Measurements from ENCODE around the gene DVL2. TPM values are rescaled to one million over a fixed set of nuclear protein-coding genes. Genes with fewer than 3 reads are reported as not detected.

Gene DVL2
- total RNA-seq = 62.4 and 66.6 TPM in 2 replicates

GRCh38 chr17:7234083-7234951 lies at the start of gene DVL2:
TSS of gene DVL2 (minus strand) at chr17:7234517. CDS start at chr17:7234262, 255 bp downstream.

GRCh38 chr17:7281074-7281952 lies 47.0 kb upstream of the DVL2 start, which contains the start of gene SLC2A4:
TSS of gene SLC2A4 (plus strand) at chr17:7281718. CDS start at chr17:7281935, 217 bp downstream.

GRCh38 chr17:7262192-7262934 lies 28.0 kb upstream of the DVL2 start, which contains the start of gene CLDN7:
TSS of gene CLDN7 (minus strand) at chr17:7262478. CDS start at chr17:7262043, 435 bp downstream.

GRCh38 chr17:7252176-7253043 lies 18.1 kb upstream of the DVL2 start, which contains the start of gene ELP5:
TSS of gene ELP5 (plus strand) at chr17:7252215. CDS start at chr17:7252551, 336 bp downstream.

GRCh38 chr17:7251661-7252175 lies 17.4 kb upstream of the DVL2 start, which contains the start of gene CTDNEP1:
TSS of gene CTDNEP1 (minus strand) at chr17:7251734. CDS start at chr17:7251296, 438 bp downstream.

GRCh38 chr17:7241783-7242716 lies 7.7 kb upstream of the DVL2 start, which contains the start of gene GABARAP:
TSS of gene GABARAP (minus strand) at chr17:7242449. CDS start at chr17:7242330, 119 bp downstream.

GRCh38 chr17:7239091-7240027 lies 5.0 kb upstream of the DVL2 start, which contains the start of gene PHF23:
TSS of gene PHF23 (minus strand) at chr17:7239457. CDS start at chr17:7239279, 178 bp downstream.

GRCh38 chr17:7219812-7220592 lies 14.3 kb downstream of the DVL2 start, which contains the start of the genes ACADVL and DLG4:
TSS of gene ACADVL (plus strand) at chr17:7219938. CDS start at chr17:7219985, 47 bp downstream.
TSS of gene DLG4 (minus strand) at chr17:7219836.

GRCh38 chr17:7179317-7180254 lies 54.7 kb downstream of the DVL2 start, which contains the start of gene ASGR1:
TSS of gene ASGR1 (minus strand) at chr17:7179370. CDS start at chr17:7178563, 807 bp downstream.

Other genes starting within 250 kb of the DVL2 start
- under 0.01 and 0.14 TPM in 2 replicates for gene ALOX12, start 238.5 kb downstream of the DVL2 start, total RNA-seq
- gene RNASEK, start 221.9 kb downstream of the DVL2 start, total RNA-seq = 15.7 and 46.3 TPM in 2 replicates
- gene BCL6B, start 211.5 kb downstream of the DVL2 start, total RNA-seq = not detected in 2 replicates
- 1.4 and 3.0 TPM in 2 replicates for gene SLC16A13, start 198.5 kb downstream of the DVL2 start, total RNA-seq
- 0.07 TPM in 1 of 2 replicates, not detected in the other for gene SLC16A11, start 190.4 kb downstream of the DVL2 start, total RNA-seq
- not detected in 2 replicates for gene CLEC10A, start 154.3 kb downstream of the DVL2 start, total RNA-seq
- not detected in 2 replicates for gene ASGR2, start 119.7 kb downstream of the DVL2 start, total RNA-seq
- 0.07 TPM in 1 of 2 replicates, not detected in the other for gene ASGR1, start 55.1 kb downstream of the DVL2 start, total RNA-seq
- 1.0 and 9.3 TPM in 2 replicates for gene DLG4, start 14.7 kb downstream of the DVL2 start, total RNA-seq
- gene ACADVL, start 14.6 kb downstream of the DVL2 start, total RNA-seq = 172 and 221 TPM in 2 replicates
- gene PHF23, start 4.9 kb upstream of the DVL2 start, total RNA-seq = 27.0 and 32.2 TPM in 2 replicates
- 57.8 and 81.4 TPM in 2 replicates for gene GABARAP, start 7.9 kb upstream of the DVL2 start, total RNA-seq
- 26.3 and 49.0 TPM in 2 replicates for gene CTDNEP1, start 17.2 kb upstream of the DVL2 start, total RNA-seq
- 11.0 and 16.7 TPM in 2 replicates for gene ELP5, start 17.7 kb upstream of the DVL2 start, total RNA-seq
- 453 and 573 TPM in 2 replicates for gene CLDN7, start 28.0 kb upstream of the DVL2 start, total RNA-seq
- under 0.01 and 0.14 TPM in 2 replicates for gene SLC2A4, start 47.2 kb upstream of the DVL2 start, total RNA-seq
- gene YBX2, start 60.1 kb upstream of the DVL2 start, total RNA-seq = 0.34 and 1.1 TPM in 2 replicates
- gene EIF5A, start 73.1 kb upstream of the DVL2 start, total RNA-seq = 435 and 611 TPM in 2 replicates
- gene GPS2, start 80.8 kb upstream of the DVL2 start, total RNA-seq = 29.4 and 30.4 TPM in 2 replicates
- gene NEURL4, start 94.8 kb upstream of the DVL2 start, total RNA-seq = 15.7 and 22.5 TPM in 2 replicates
- gene ACAP1, start 102.0 kb upstream of the DVL2 start, total RNA-seq = 0.34 and 0.71 TPM in 2 replicates
- 7.2 and 21.0 TPM in 2 replicates for gene KCTD11, start 117.6 kb upstream of the DVL2 start, total RNA-seq
- gene TMEM95, start 120.6 kb upstream of the DVL2 start, total RNA-seq = not detected in 2 replicates
- gene TNK1, start 146.6 kb upstream of the DVL2 start, total RNA-seq = 5.8 and 10.6 TPM in 2 replicates
- gene PLSCR3, start 160.0 kb upstream of the DVL2 start, total RNA-seq = 12.6 and 28.2 TPM in 2 replicates
- 26.6 and 88.9 TPM in 2 replicates for gene TMEM256, start 169.6 kb upstream of the DVL2 start, total RNA-seq
- gene NLGN2, start 173.3 kb upstream of the DVL2 start, total RNA-seq = 1.4 and 6.1 TPM in 2 replicates
- not detected in 2 replicates for gene SPEM1, start 185.8 kb upstream of the DVL2 start, total RNA-seq
- not detected in 2 replicates for gene SPEM2, start 191.1 kb upstream of the DVL2 start, total RNA-seq
- not detected in 2 replicates for gene SPEM3, start 194.3 kb upstream of the DVL2 start, total RNA-seq
- 10.3 and 10.7 TPM in 2 replicates for gene TMEM102, start 200.9 kb upstream of the DVL2 start, total RNA-seq
- 19.1 and 44.3 TPM in 2 replicates for gene FGF11, start 205.0 kb upstream of the DVL2 start, total RNA-seq
- 7.6 and 14.7 TPM in 2 replicates for gene CHRNB1, start 210.5 kb upstream of the DVL2 start, total RNA-seq
- gene ZBTB4, start 245.1 kb upstream of the DVL2 start, total RNA-seq = 17.4 and 37.4 TPM in 2 replicates
- not detected in 2 replicates for gene SLC35G6, start 246.9 kb upstream of the DVL2 start, total RNA-seq
- gene POLR2A, start 249.8 kb upstream of the DVL2 start, total RNA-seq = 75.9 and 140 TPM in 2 replicates